Measurements from ENCODE around the gene LOXL1.

GRCh38 chr15:73965758-73966113 lies 39.5 kb downstream of the LOXL1 start:
- TF ChIP-seq, protein P1, sequence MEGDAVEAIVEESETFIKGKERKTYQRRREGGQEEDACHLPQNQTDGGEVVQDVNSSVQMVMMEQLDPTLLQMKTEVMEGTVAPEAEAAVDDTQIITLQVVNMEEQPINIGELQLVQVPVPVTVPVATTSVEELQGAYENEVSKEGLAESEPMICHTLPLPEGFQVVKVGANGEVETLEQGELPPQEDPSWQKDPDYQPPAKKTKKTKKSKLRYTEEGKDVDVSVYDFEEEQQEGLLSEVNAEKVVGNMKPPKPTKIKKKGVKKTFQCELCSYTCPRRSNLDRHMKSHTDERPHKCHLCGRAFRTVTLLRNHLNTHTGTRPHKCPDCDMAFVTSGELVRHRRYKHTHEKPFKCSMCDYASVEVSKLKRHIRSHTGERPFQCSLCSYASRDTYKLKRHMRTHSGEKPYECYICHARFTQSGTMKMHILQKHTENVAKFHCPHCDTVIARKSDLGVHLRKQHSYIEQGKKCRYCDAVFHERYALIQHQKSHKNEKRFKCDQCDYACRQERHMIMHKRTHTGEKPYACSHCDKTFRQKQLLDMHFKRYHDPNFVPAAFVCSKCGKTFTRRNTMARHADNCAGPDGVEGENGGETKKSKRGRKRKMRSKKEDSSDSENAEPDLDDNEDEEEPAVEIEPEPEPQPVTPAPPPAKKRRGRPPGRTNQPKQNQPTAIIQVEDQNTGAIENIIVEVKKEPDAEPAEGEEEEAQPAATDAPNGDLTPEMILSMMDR (conservative IDR thresholded peaks at IDR 0.05; ENCODE audit: low read length), result no peak
- TF ChIP-seq EZH2phosphoT487 (IDR thresholded peaks at IDR 0.05; ENCODE audit: borderline replicate concordance, low read depth, low read length), result no peak
